ENCODE results near the gene COG7. TPM values are rescaled to one million over a fixed set of nuclear protein-coding genes. Genes with fewer than 3 reads are reported as not detected.

Gene COG7
- total RNA-seq, 1 experiment from 2014 or later, result 22.6 TPM

GRCh38 chr16:23480257-23480656, 27.3 kb upstream of the COG7 start (continued):
- TF ChIP-seq PREB (CRISPR knock-in tag; IDR thresholded peaks at IDR 0.05; ENCODE audit: borderline replicate concordance), result no peak
- no peak for TF ChIP-seq ZMAT4 (CRISPR knock-in tag; IDR thresholded peaks at IDR 0.05)

- Mint-ChIP-seq H3K36me3 (peaks cover 85% of the 10 kb centered on the region), H3K27ac (no peak overlapping the region), H3K9me3 (no peaks in the 10 kb centered on the region), H3K4me3 (no peak overlapping the region), H3K27me3 (ENCODE audit: low read depth) (no peaks in the 10 kb centered on the region), H3K4me1 (no peaks in the 10 kb centered on the region)
- TF ChIP-seq FOXJ3 (CRISPR knock-in tag; IDR thresholded peaks at IDR 0.05; ENCODE audit: borderline replicate concordance), result no peak
- TF ChIP-seq GRHL2 (CRISPR knock-in tag; IDR thresholded peaks at IDR 0.05; ENCODE audit: insufficient replicate concordance, severe bottlenecking), result no peak
- no peak for TF ChIP-seq ZNF219 (CRISPR knock-in tag; IDR thresholded peaks at IDR 0.05; ENCODE audit: borderline replicate concordance)
- no peak for TF ChIP-seq EMX1 (CRISPR knock-in tag; IDR thresholded peaks at IDR 0.05)
- no peak for TF ChIP-seq ZNF416 (CRISPR knock-in tag; IDR thresholded peaks at IDR 0.05)
- no peak for TF ChIP-seq SP1 (CRISPR knock-in tag; conservative IDR thresholded peaks at IDR 0.05)
- no peak for TF ChIP-seq CBFB (CRISPR knock-in tag; IDR thresholded peaks at IDR 0.05; ENCODE audit: low read depth)
- no peak for TF ChIP-seq SMAD3 (CRISPR knock-in tag; IDR thresholded peaks at IDR 0.05; ENCODE audit: borderline replicate concordance)
- no peak for TF ChIP-seq ZNF396 (CRISPR knock-in tag; IDR thresholded peaks at IDR 0.05; ENCODE audit: borderline replicate concordance)
- no peak for TF ChIP-seq RORB (CRISPR knock-in tag; IDR thresholded peaks at IDR 0.05)
- no peak for TF ChIP-seq NFE2L1 (CRISPR knock-in tag; IDR thresholded peaks at IDR 0.05)
- TF ChIP-seq PRRX2 (CRISPR knock-in tag; IDR thresholded peaks at IDR 0.05), result no peak
- no peak for TF ChIP-seq STAT6 (CRISPR knock-in tag; conservative IDR thresholded peaks at IDR 0.05; ENCODE audit: low read depth)
- no peak for TF ChIP-seq ZNF281 (CRISPR knock-in tag; IDR thresholded peaks at IDR 0.05)
- TF ChIP-seq GABPB1 (CRISPR knock-in tag; IDR thresholded peaks at IDR 0.05), result no peak
- no peak for TF ChIP-seq MXD4 (CRISPR knock-in tag; IDR thresholded peaks at IDR 0.05; ENCODE audit: borderline replicate concordance)
- no peak for TF ChIP-seq ZNF532 (CRISPR knock-in tag; IDR thresholded peaks at IDR 0.05; ENCODE audit: borderline replicate concordance)
- ChIA-PET CTCF (no interaction called here), POLR2A (no interaction called here)
- ATAC-seq (no peak), DNase-seq (ENCODE audit: low spot score) (no peak)
Measured at GRCh38 chr16:23479138-23479537, 26.1 kb upstream of the COG7 start.
